Measurements from ENCODE around the gene RAI1.

GRCh38 chr17:17741349-17742023 is 60.2 kb downstream of the RAI1 start:
- TF ChIP-seq ZBED1 (IDR thresholded peaks at IDR 0.05; ENCODE audit: borderline replicate concordance) (no peak), RELB (IDR thresholded peaks at IDR 0.05; ENCODE audit: low read depth) (no peak), MAX (IDR thresholded peaks at IDR 0.05; ENCODE audit: low read depth, low read length) (no peak), CTCF (IDR thresholded peaks at IDR 0.05 in 2 of 3, conservative IDR thresholded peaks at IDR 0.05 in 1 of 3; ENCODE audit: control insufficient read depth in 2 of 3, extremely low read depth in 1 of 3, insufficient read depth in 1 of 3, low read depth in 3 of 3, low read length in 3 of 3) (no peak), RBBP5 (conservative IDR thresholded peaks at IDR 0.05) (no peak), ZNF274 (IDR thresholded peaks at IDR 0.05; ENCODE audit: insufficient read depth, insufficient read length) (no peak)
